Urinary bladder (tissue), 4 donors: ENCODE measurements around the gene B3GAT1. TPM values are rescaled to one million over a fixed set of nuclear protein-coding genes. Genes with fewer than 3 reads are reported as not detected.

Experiments
- DNase-seq: peaks from one replicate; pipeline ENCODE4 v3.0.0-alpha.2; 2015; ENCODE audit errors: extremely low spot score
- H3K27ac ChIP-seq: one replicate; pipeline ENCODE4 v1.5.1; 2013; ENCODE audit warnings: low read depth, mild to moderate bottlenecking, moderate library complexity
- H3K36me3 ChIP-seq: one replicate; pipeline ENCODE4 v1.6.1; 2013; ENCODE audit warnings: mild to moderate bottlenecking, moderate library complexity; ENCODE audit not compliant: insufficient read depth
- H3K4me1 ChIP-seq: one replicate; pipeline ENCODE4 v1.6.1; 2013; ENCODE audit warnings: mild to moderate bottlenecking, moderate library complexity; ENCODE audit not compliant: insufficient read depth
- H3K4me3 ChIP-seq: one replicate; pipeline ENCODE4 v1.5.1; 2013; ENCODE audit warnings: low read depth, low read length
- WGBS: extraction: QIAGEN DNeasy Blood & Tissue Kit; methylation state at CpG from one replicate; pipeline ENCODE4 v1.1.7; 2013; 5-methylcytosine and 5-hydroxymethylcytosine counted together
- polyA plus RNA-seq: library from polyadenylated mRNA; stranded (reverse); fragments of 200-250 nt; gene quantifications from one replicate; pipeline ENCODE4 v1.2.3, GENCODE V29; 2013
- total RNA-seq: library from RNA; depleted of rRNA; stranded (reverse); fragments of >200 nt; gene quantifications from one replicate; pipeline ENCODE4 v1.2.3, GENCODE V29; 2014
- donor health status: healthy with polysubstance abuse.
- donor health status: healthy.

Gene B3GAT1
- total and polyA plus RNA-seq, 2 donors = 0.32 to 0.34 TPM

DNA sequence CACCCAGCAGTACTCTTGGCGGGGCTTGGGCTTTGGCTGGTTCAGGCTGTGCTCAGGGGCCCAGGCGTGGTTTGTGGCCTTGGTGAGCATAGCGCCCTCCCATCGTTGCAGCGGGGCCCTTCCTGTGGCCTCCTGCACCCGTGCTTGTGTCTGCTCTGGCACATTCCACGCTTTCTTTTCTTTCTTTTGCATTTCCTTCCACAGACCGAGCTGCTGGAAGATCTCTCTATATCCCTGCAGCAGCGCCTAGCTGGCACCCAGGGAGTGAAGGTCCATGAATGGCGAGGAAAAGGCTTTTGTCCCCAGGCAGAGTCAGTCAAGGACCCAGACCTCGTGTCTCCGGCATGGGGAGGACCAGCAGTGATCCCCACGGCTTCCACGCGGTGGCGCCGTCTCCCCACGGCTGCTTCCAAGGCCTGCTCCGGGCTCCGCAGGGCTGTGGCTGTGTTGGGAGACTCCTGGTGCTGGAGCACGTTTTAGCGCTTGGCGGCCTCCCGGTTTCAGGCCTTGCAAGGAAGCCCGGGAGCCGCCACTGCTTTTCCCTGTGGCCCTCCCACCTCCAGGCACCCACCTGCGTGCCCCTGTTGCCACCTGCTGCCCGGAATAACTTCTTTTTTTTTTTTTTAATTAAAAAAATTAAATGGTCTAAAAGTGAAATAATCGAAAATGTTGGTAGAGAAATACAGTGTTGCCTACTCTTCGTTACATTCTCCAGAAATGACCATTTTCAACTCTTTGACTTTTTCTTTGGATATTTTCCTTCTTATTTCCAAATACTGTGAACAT lies 51.8 kb downstream of the B3GAT1 start:
- Histone ChIP-seq H3K4me1 (no peaks in the 10 kb centered on the region), H3K27ac (no peak overlapping the region), H3K4me3 (no peak overlapping the region), H3K36me3 (no peaks in the 10 kb centered on the region)
- DNase-seq = no peak
- 27% methylated on average over 30 of the region's 30 CpGs for WGBS

DNA sequence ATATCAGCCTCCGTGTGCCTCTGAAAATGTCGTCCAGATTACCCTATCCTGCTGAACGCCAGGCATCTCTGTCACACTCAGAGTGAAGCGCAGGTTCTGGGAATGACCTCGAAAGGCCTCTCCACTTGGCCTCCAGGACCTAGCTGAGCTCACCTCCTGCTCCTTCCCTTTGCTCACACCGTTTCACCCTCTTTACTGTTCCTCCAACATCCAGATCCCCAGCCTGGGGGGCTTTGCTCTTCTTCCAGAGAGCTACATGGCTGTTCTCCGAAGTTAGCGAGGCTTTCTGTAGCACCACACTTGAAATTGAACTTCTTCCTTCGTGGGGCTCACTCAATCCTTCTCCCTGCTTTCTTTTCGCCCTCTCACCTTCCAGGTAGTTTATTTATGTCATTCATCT lies 52.4 kb downstream of the B3GAT1 start:
- DNase-seq = no peak
- Histone ChIP-seq H3K36me3 (no peaks in the 10 kb centered on the region), H3K4me3 (no peak overlapping the region), H3K27ac (no peak overlapping the region), H3K4me1 (no peaks in the 10 kb centered on the region)
- 88% methylated on average over 10 of the region's 10 CpGs for WGBS

DNA sequence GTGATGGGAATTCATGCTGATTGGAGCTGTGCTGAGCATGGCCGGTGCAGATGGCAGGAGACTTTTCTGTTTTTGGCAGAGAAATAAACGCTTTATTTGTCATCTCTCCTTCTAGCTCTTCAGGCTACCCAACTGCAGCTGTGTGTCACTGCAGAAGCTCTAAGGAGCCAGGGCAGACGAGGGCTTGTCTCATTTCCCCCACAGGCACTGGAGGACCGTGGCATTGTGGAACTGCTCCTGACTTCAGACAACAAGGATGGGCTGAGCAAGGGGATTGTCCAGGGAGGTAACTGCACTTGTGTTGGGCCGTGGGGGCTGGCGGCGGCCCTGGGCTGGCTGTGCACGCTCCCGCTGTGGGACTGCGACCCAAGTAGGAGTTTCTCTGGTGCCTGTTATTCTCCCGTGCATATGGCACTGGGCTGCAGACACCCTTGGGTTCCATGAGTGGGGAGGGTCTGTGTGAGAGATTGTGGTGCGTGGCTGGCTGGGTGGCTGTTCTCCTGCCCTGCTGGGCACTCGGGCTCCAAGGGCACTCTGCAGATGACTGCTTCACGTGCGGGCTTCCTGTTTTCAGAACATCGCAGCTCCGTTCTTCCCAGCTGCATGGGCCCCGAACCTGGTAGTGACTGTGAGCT lies 53.1 kb downstream of the B3GAT1 start:
- no peak overlapping the region for H3K4me3 ChIP-seq
- DNase-seq = no peak
- 89% methylated on average over 18 of the region's 18 CpGs for WGBS
- no peaks in the 10 kb centered on the region for H3K36me3 ChIP-seq
- H3K4me1 ChIP-seq = no peaks in the 10 kb centered on the region
- no peak overlapping the region for H3K27ac ChIP-seq

DNA sequence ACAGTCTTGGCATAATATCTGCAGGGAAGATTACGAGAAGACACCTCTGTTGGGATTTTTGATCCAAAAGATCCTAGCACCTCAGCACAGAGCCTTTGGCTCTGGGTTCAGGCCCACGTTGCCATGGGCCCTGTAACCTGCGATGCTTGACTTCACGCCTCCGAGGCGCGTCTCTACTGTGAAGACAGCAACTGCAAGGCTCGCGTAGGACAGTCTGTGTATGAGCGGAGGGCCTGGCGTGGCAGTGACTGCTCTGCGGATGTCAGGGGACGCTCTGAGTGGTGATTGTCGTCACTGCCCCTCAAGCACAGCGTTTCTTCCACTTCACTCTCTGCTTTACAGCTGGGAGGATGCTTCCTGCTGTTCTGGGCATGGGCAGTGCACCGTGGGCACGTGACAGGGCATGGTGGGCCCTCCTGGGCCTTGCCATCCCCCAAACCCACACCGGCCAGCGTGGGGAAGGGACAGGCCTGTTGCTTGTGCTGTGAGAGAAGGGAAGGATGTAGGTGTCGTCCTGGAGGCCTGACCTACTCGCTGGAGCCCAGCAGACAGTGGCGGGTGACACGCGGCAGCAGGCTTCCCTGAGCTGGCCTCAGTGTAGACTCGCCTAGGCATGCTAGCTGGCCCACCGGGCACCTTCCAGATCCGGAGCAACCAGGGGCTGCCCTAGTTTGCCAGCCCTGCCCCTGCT lies 53.7 kb downstream of the B3GAT1 start:
- no peak overlapping the region for H3K4me3 ChIP-seq
- no peaks in the 10 kb centered on the region for H3K4me1 ChIP-seq
- H3K36me3 ChIP-seq = no peaks in the 10 kb centered on the region
- DNase-seq = no peak
- no peak overlapping the region for H3K27ac ChIP-seq
- WGBS = 88% methylated on average over 27 of the region's 27 CpGs

DNA sequence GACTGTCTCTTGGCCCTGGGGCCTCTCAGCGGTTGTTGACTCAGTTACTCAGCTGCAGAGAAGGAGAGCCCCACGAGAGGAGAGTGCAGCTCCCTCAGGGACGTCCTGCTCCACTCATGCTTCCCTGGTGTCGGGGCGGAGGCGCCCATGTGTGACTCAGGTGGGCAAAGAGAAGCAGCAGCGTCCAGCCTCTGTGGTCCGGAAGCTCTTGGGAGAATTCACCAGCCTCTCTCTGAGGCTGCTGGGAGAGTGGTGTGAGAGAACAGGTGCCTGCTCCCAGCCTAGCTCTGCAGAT lies 54.5 kb downstream of the B3GAT1 start:
- no peak for DNase-seq
- H3K27ac ChIP-seq = no peak overlapping the region
- WGBS = 89% methylated on average over 8 of the region's 8 CpGs

DNA sequence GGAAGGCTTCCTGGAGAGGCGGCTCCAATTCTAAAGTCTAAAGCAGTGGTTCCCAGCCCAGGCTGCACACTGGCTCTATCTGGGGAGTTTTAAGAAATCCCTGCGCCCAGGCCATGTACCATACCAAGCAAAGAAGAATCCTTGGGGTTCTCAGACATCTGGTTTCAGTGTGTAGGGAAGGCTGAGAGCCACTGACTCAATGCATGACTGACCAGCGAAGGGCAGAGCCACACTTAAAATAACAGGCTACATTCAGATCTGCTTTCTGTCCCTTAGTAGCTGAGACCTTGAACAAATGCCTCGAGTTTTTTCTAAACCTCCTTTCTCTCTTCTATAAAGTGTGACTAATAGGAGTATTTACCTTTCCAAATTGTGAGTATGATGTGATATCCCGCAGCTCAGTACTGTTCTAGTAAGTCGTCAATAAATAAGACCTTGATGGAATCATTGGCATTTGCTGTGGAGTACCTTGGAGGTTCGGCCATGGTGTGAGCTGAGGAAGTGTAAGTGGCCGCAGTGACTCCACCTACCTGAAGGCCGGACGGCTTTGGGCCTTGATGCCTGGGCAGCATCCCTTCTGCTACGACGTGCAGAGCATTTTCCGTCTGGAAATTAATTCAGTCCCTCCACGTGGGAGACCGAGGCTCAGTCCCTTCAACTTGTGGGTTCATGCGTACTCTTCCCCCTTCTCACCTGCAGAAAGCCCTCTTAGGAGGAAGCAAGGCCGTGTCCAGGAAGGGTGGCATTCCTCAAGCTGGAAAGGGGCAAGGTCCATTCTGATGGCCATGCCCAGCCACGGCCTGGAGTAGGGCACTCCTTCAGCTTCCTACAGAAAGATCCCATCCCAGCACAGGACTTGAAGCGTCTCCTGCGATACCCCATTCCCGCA lies 55.1 kb downstream of the B3GAT1 start:
- WGBS = 91% methylated on average over 21 of the region's 21 CpGs
- no peaks in the 10 kb centered on the region for H3K4me1 ChIP-seq
- no peak overlapping the region for H3K4me3 ChIP-seq
- DNase-seq = no peak
- H3K27ac ChIP-seq = no peak overlapping the region
- H3K36me3 ChIP-seq = no peaks in the 10 kb centered on the region

More for the DNA sequence above, 54.5 kb downstream of the B3GAT1 start:
- no peaks in the 10 kb centered on the region for H3K4me1 ChIP-seq
- no peak overlapping the region for H3K4me3 ChIP-seq
- no peaks in the 10 kb centered on the region for H3K36me3 ChIP-seq

DNA sequence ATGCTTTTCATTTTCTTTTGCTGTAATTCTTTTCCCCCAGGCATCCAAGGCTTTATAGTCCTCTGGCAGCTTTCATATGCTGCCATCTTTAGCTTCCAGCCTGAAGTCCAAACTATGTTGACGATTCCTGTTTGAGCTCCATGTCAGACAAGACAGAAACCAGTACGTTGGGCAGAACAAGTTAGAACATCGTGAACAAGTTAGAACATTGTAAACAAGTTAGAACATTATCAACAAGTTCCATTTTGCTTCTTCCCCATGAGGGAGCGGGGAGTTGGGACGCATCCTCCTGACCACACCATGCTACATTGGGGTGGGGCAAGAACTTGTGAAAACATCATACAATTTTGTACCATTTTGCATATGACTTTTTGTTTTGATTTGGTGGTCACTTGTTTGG lies 56.4 kb downstream of the B3GAT1 start:
- no peak for DNase-seq
- WGBS = 68% methylated on average over 5 of the region's 5 CpGs
- H3K4me1 ChIP-seq = no peaks in the 10 kb centered on the region
- no peak overlapping the region for H3K4me3 ChIP-seq
- H3K36me3 ChIP-seq = no peaks in the 10 kb centered on the region
- no peak overlapping the region for H3K27ac ChIP-seq

DNA sequence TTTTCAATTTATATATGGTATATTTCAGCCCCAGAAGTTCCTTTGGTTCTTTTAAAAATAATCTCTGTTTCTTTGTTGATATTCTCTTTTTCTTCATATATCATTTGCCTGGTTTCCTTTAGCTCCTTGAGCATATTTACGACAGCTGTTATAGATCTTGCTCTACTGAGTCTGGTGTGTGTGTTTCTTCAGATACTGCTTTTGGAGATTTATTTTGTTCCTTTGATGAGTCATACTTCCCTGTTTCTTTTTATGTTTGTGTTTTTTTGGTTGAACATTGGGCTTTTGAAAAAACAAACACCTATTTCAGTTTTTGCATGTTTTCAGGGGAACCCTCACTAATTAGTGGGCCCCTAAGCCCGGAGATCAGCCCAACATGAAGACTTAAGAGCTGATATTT lies 56.9 kb downstream of the B3GAT1 start:
- Histone ChIP-seq H3K4me3 (no peak overlapping the region), H3K36me3 (no peaks in the 10 kb centered on the region), H3K4me1 (no peaks in the 10 kb centered on the region), H3K27ac (no peak overlapping the region)
- 50% methylated on average over 2 of the region's 2 CpGs for WGBS
- DNase-seq = no peak

DNA sequence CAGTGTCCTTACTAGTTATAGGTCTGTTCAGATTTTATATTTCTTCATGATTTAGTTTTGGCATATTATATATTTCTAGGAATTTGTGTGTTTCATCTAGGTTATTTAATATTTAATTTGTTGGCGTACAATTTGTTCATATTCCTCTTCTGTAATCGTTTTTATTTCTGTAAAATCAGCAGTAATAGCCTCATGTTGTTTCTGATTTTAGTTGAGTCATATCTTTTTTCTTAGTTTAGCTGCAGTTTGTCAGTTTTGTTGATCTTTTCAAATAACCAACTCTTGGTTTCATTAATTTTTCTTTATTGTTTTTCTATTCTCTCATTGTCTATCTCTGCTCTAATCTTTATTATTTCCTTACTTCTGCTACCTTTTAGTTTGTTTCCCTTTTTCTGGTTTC lies 59.9 kb downstream of the B3GAT1 start:
- DNase-seq = no peak
- H3K27ac ChIP-seq = no peak overlapping the region
- H3K36me3 ChIP-seq = no peaks in the 10 kb centered on the region
- 86% methylated on average over 2 of the region's 2 CpGs for WGBS
- no peaks in the 10 kb centered on the region for H3K4me1 ChIP-seq
- H3K4me3 ChIP-seq = no peak overlapping the region

DNA sequence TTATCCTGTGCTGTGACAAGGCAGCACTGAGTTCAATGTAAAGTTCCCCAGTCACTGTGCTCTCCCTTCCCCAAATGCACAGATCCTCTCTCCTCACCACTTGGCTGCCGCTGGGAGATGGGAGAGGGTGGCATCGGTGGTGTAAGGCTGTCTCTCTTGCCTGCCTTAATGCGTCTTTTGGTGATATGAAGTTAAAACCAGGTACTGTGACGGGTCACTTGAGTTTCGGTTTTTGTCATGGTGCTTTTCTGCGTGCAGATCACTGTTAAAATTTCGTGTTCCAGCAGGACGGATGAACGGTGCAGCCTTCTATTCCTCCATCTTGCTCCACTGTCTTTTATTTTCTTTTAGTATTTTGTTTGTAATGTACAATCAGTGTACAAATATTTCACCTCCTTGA lies 61.7 kb downstream of the B3GAT1 start:
- 91% methylated on average over 9 of the region's 9 CpGs for WGBS
- H3K4me1 ChIP-seq = no peaks in the 10 kb centered on the region
- H3K27ac ChIP-seq = no peak overlapping the region
- DNase-seq = no peak
- no peaks in the 10 kb centered on the region for H3K36me3 ChIP-seq
- H3K4me3 ChIP-seq = no peak overlapping the region

DNA sequence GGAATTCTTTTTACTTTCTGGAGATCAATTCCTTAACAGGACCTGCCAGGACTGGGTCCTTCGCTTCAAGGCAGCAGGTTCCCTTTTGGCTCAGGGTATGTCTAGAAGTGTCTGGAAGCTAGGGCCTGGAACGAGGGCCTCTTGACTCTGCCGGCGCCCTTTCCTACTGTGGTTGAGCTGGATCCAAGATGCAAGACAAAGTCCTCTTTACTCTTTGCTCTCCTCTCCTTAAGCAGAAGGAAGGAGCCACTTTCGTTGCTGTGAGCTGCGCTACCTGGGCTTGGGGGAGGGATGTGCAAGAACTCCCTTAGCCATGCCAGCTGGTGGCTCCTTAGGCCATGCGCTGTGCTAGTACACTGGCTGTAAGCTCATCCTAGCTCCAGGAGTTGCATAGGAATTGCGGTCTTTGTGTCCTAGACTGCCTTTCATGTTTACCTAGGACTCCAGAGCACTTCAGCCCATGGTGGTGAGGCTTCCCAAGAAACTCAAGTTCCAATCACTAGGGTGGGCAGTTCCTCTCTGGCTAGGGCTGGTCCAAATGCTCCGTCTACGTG lies 62.2 kb downstream of the B3GAT1 start:
- no peaks in the 10 kb centered on the region for H3K4me1 ChIP-seq
- H3K4me3 ChIP-seq = no peak overlapping the region
- WGBS = 82% methylated on average over 10 of the region's 10 CpGs
- no peak overlapping the region for H3K27ac ChIP-seq
- no peak for DNase-seq
- H3K36me3 ChIP-seq = no peaks in the 10 kb centered on the region

DNA sequence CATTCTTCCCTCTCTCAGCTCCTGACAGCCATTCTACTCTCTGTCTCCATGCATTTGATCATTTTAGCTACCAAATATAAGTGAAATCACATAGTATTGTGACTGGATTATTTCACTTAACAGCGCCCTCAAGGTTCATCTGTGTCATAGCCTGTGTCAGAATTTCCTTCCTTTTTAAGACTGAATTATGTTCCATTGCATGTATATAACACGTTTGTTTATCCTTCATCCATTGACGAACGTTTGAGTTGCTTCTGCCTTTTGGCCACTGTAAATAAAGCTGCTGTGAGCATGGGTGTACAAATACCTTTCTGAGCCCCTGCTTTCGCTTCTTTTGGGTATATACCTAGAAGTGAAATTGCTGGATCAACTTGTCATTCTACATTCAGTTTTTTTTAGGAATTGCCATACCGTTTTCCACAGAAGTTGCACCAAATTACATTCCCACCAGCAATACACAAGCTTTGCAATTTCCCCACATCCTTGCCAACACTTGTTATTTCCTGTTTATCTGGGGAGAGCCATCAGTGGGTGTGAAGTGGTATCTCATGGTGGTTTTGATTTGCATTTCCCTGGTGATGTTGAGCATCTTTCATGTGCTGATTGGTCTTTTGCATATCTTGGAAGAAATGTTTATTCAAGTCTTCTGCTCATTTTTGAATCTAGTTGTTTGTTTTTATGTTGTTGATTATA lies 62.8 kb downstream of the B3GAT1 start:
- Histone ChIP-seq H3K36me3 (no peaks in the 10 kb centered on the region), H3K4me3 (no peak overlapping the region), H3K27ac (no peak overlapping the region), H3K4me1 (no peaks in the 10 kb centered on the region)
- WGBS = 69% methylated on average over 6 of the region's 6 CpGs
- no peak for DNase-seq

DNA sequence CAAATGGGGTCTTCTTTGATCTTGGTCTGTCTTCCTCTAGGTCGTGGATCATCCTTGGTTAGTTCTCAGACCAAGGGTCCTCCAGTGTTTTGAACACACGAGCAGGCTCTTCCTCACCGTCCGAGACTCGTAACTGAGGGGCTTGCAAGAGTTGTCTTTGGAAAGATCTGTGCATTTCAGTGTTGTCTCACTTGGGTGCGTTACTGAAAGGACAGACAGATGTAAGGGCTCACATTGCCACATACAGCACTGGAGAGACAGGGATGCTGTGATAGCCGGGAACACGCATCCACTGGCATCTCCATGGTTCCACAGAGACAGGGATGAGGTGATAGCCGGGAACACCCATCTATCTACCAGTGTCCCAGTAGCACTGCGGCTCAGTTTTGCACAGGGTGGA lies 64.6 kb downstream of the B3GAT1 start:
- H3K4me3 ChIP-seq = no peak overlapping the region
- no peaks in the 10 kb centered on the region for H3K36me3 ChIP-seq
- no peak overlapping the region for H3K27ac ChIP-seq
- DNase-seq = no peak
- WGBS = 85% methylated on average over 10 of the region's 10 CpGs
- no peaks in the 10 kb centered on the region for H3K4me1 ChIP-seq
